ENCODE results near the gene WDR43. TPM values are rescaled to one million over a fixed set of nuclear protein-coding genes. Genes with fewer than 3 reads are reported as not detected.
A peak's percentile ranks its signal among the peaks of the same experiment; 100 is the strongest.
"Not testable (repeated sequence)": the region's sequence is repeated elsewhere in the genome, so short reads cannot be mapped to it uniquely, and the experiment has no call there.

WDR43 gene
- total RNA-seq, 3 donors from 2014 or later: 34.4 to 40.9 (median 37.6) TPM

- intact Hi-C loops (cut with DNase I, micrococcal nuclease): no loop called here
- no peaks in the 10 kb centered on the region for H3K4me1 ChIP-seq (ENCODE audit: low read depth)
- ATAC-seq (no peak), DNase-seq (no peak)
- TF ChIP-seq CTCF (IDR thresholded peaks at IDR 0.05): no peak
- H3K36me3 ChIP-seq (ENCODE audit: low read depth): no peaks in the 10 kb centered on the region
- no peaks in the 10 kb centered on the region for H3K9me3 ChIP-seq
- H3K4me3 ChIP-seq: no peak overlapping the region
Measured at GRCh38 chr2:28977176-28977875, 82.9 kb downstream of the WDR43 start.

- DNase-seq; H3K9me3 ChIP-seq; ATAC-seq; H3K4me3 ChIP-seq; intact Hi-C loops (cut with DNase I, micrococcal nuclease); H3K4me1 ChIP-seq (ENCODE audit: low read depth); H3K36me3 ChIP-seq (ENCODE audit: low read depth): not testable (repeated sequence)
Measured at GRCh38 chr2:28978001-28978400, 83.5 kb downstream of the WDR43 start.

GRCh38 chr2:28978606-28979005, 84.1 kb downstream of the WDR43 start:
- no peak overlapping the region for H3K4me3 ChIP-seq
- no peak for DNase-seq
- intact Hi-C loops (cut with DNase I, micrococcal nuclease): no loop called here
- no peaks in the 10 kb centered on the region for H3K4me1 ChIP-seq (ENCODE audit: low read depth)
- H3K9me3 ChIP-seq: no peaks in the 10 kb centered on the region
- no peak for TF ChIP-seq CTCF (IDR thresholded peaks at IDR 0.05)
- ATAC-seq: no peak
- no peaks in the 10 kb centered on the region for H3K36me3 ChIP-seq (ENCODE audit: low read depth)

GRCh38 chr2:28979041-28979440, 84.6 kb downstream of the WDR43 start:
- no peak for TF ChIP-seq CTCF (IDR thresholded peaks at IDR 0.05)
- H3K9me3 ChIP-seq: no peaks in the 10 kb centered on the region
- intact Hi-C loops (cut with DNase I, micrococcal nuclease): no loop called here
- H3K36me3 ChIP-seq (ENCODE audit: low read depth): no peaks in the 10 kb centered on the region
- H3K4me3 ChIP-seq: no peak overlapping the region
- no peaks in the 10 kb centered on the region for H3K4me1 ChIP-seq (ENCODE audit: low read depth)
- ATAC-seq: no peak
- no peak for DNase-seq

- Histone ChIP-seq H3K4me3 (no peak overlapping the region), H3K4me1 (ENCODE audit: low read depth) (no peaks in the 10 kb centered on the region), H3K9me3 (no peaks in the 10 kb centered on the region), H3K36me3 (ENCODE audit: low read depth) (no peaks in the 10 kb centered on the region)
- no peak for TF ChIP-seq CTCF (IDR thresholded peaks at IDR 0.05)
- DNase-seq (no peak), ATAC-seq (peak; percentile 7)
- intact Hi-C loops (cut with DNase I, micrococcal nuclease): no loop called here
Measured at GRCh38 chr2:28979576-28980366, 85.3 kb downstream of the WDR43 start.

- intact Hi-C loops (cut with DNase I, micrococcal nuclease): no loop called here
- no peak for TF ChIP-seq CTCF (IDR thresholded peaks at IDR 0.05)
- ATAC-seq: no peak
- H3K9me3 ChIP-seq: no peaks in the 10 kb centered on the region
- H3K4me3 ChIP-seq: no peak overlapping the region
- H3K36me3 ChIP-seq (ENCODE audit: low read depth): no peaks in the 10 kb centered on the region
- no peak for DNase-seq
- no peaks in the 10 kb centered on the region for H3K4me1 ChIP-seq (ENCODE audit: low read depth)
Measured at GRCh38 chr2:28980368-28981015, 86.0 kb downstream of the WDR43 start.

All from mucosa of descending colon (tissue), 3 donors.